ENCODE results near the gene NECAB2.

NECAB2 gene

DNA sequence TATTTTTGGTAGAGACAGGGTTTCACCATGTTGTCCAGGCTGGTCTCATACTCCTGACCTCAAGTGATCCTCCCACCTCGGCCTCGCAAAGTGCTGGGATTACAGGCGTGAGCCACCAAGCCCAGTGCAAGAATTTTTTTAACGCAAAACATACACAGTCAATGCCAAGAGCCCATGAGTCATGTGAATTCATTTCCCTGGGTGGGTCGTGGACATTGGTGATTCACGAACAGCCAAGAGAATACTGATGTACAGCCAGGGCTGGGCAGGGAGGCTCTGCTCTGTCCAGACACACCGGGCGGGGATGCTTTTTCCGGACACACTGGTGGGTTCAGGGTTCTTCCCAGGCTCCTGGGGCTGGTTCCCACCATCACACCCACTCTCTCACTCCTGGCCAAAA lies 56.8 kb downstream of the NECAB2 start:
- DNase-seq (ENCODE audit: low read depth in 2 of 2), result no peak

DNA sequence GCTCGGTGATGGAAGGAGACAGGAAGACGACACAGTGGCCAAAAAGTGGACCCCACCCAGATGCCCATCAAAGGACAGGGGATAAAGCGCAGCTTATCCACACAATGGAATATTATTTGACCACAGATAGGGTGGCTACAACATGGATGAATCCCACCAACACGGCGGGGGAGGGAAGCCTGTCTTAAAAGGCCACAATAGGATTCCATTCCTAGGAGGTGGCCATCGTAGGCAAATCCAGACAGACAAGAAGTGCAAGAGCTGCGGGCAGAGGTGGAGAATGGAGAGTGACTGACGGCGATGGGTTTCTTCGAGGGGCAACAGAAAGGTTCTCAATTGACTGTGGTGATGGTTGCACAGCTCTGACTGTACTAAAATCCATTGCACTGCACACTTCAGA lies 58.6 kb downstream of the NECAB2 start:
- DNase-seq (ENCODE audit: low read depth in 2 of 2), result no peak

DNA sequence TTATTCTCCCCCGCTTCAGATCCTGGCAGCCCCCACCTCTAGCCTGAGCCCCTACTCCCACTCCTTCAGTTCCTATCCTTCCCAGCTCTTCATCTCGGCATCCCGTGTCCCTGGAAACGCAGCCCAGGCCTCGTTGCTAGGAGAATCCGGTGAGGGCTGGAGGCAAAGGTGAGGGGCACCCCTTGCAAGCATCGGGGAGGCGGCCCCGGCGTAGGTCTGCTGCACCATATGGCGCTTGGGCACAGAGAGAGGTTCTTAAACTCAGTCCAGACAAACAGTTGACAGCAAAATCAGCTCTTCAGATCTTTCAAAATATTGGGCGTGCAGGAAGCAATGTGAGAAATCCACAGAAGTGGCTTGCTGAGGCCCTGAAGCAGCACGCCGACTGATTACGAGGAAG lies 59.6 kb downstream of the NECAB2 start:
- DNase-seq (ENCODE audit: low read depth in 2 of 2), result no peak

DNA sequence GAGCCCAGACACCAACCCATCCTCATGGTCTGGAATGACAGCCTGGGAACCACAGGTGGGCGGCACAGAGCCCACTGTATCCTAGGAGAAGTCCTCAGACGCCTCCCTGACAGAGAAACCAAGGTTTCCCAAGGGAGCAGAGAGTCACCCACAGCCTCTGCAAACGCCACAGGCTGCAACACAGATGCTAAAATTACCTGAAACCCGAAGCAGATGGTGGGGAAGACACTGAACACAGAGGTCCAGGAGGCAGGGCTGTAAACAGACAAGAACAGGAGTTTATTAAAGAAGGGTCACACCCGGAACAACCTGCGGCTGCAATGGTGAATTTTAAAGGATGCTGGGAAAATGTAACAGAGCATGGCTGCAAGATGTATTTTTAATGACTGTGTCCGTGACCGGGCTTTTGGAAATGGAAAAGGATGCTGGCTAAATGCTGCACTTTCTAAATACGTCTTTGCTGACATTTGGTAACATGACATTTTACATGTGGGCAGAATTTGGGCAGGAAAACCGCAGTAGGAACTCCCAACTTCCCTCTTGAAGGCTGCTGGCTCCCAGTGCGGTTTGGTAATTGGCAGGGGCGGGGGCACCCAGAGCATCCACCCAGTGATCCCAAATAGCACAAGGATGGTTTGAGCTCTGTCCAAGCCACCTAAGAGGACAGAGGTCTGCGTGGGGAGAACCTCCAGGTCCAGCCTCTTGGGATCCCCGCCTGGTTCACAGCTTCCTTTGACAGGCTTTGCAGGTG lies 61.4 kb downstream of the NECAB2 start:
- DNase-seq (ENCODE audit: low read depth in 2 of 2), result no peak

DNA sequence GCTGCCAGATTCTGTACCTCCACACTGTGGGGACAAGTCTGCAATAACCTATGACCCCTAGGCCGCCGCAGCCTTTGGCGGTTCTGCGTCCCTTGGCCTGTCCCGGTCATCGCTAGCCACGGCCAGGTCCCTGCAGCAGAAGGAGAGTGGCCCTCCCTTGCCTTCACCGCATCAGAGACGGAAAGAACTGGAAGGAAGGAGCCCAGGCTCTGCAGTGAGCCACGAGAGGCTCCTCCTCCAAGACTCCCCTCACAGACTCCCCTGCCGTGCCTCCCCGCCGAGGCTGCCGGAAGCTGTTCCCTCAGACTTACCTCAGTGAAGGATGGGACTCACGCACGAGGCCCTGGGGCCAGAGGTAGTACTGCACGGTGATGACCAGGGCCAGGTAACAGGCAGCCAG lies 63.5 kb downstream of the NECAB2 start:
- DNase-seq (ENCODE audit: low read depth in 2 of 2), result no peak

DNA sequence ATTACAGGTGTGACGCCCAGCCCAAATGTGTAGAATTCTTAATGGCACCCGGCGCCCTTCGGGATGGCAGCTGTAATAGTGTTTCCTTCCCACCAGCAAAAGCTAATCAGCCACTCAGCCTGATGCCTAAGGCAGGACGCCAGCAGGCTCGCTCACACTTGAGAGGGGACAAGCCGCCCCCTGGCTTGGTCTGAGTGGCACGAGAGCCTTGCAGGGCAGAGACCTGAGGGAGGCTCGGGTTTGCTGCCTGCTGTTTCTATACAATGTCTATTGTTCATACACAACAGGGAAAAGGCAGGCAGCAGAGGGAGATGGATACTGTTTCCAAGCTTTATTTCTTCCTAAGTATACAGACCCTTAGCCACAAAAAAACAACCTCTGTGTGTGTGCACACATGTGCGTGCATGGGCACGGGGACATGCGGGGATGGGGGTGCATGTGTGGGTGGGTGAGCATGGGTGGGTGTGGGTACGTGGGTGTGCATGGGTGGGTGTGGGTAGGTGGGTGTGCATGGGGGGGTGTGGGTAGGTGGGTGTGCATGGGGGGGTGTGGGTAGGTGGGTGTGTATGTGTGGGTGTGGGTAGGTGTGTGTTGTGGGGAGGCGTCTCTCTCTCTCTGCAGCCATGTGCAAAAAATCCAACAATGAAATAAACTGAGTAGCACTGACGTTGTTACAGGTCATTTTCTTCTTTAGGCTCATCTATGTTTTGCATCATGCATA lies 64.6 kb downstream of the NECAB2 start:
- no peak for DNase-seq (ENCODE audit: low read depth in 2 of 2)

DNA sequence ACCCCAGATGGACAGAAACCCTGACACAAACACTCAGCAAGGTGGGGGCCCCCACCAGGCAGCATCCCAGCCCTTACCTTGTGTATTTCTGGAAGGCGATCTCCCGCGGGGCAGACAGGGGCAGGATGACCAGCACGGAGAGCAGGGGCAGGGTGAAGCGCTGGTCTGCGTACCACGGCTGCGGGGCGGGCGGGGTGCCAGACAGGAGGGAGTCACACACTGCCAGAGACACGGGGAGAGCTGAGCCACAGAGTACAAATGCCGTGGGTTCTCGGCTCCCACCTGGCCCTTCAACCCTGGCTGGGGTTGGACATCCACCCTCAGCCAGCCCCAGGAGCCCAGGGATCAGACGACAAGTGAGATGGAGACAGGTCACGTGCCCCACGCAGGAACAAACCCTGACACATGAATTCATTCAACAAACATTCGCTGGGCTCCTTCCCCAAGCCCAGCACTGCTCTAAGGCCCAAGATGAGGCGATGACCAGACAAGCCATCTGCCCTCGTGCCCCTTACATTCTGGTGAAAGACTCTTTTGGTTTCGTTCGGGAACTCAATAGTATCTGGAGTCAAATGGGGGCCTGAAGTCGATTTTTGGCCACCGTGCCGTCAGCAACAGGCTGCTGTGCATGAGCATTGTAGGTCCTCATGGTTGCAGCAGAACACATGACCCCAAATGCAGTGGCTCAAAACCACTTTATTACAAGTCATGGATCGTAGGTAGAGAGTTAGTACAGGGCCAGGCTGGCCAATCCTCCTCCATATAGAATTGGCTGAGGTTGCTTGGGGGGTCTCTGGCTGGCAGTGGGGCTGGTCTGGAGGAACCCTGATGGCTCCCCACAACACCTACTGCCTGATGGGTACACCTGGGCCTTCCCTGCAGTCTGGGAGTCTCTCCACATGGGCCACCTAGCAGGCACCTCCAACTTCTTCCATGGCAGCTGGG lies 65.5 kb downstream of the NECAB2 start:
- no peak for DNase-seq (ENCODE audit: low read depth in 2 of 2)

DNA sequence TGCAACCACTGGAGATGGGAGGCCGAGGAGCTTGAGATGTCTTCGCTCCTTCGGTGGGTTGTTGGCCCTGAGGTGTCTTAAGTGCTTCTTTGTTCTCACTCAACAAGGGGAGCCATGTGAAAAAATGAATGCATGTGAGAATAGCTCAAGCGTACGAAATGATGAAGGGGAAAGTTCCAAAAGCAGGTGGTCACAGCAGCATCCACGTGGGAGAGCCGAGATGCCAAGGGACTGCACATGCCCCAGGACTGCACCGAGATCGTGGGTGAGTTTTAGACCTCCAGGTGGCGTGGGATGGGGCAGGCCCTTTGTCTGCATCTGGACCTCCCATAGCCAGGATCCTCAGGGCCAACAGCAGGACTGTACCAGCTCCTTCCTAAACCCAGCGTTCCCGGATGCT lies 66.5 kb downstream of the NECAB2 start:
- DNase-seq (ENCODE audit: low read depth in 2 of 2), result no peak

DNA sequence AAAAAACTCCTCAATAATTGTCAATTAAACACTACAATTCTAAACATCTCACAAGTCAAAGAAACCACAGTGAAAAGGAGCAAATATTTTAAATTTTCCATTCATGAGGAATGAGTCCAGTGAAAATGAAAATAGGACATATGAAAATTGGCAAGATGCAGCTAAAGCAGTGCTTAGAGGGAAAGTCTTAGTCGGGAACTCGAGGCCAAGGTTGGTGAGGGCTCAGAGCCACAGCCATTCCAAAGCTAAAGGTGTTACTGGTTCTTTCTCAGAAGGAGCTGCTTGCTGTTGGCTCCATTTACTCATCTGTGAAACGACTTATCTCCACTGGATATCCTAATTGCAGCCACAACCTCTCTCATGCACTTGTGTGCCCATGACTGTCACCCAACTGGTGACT lies 68.1 kb downstream of the NECAB2 start:
- no peak for DNase-seq (ENCODE audit: low read depth in 2 of 2)

DNA sequence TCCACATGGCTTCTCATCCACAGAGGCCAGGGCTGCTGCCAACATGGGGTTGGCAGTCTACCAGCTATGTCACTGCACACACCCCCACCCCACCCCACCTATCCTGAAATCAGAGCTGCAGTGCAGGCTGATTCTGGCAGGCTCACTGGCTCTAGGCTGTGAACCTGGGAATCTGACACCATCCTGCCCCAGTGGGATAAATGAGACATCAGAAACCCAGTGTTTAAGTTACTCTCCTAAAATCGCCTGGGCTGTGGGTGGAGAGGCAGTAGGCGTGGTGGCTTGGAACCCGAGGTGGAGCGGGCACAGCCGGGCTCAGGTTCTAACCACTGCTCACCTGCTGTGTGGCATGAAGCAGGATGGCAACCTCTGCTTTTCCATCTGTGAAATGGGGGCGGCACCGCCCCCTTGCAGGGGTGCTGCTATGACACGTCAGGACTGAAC lies 69.0 kb downstream of the NECAB2 start:
- DNase-seq (ENCODE audit: low read depth in 2 of 2), result no peak

DNA sequence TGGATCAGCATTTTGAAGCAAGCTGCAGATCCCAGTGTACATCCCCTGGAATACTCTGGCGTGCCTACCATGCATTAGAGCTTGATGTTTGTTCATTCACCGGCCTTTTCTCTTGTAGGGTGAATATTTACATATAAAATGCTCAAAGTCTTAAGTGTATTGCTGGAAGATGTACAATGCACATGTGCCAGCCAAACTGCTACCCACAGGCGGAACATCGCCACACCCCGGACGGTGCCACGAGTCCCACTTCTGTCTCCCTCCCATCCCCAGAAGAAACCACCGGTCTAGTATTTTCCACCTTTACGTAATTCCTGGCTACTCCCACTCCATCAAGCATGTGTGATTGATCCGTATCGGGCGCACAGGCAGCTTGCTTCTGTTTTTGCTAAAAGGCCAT lies 70.4 kb downstream of the NECAB2 start:
- no peak for DNase-seq (ENCODE audit: low read depth in 2 of 2)

DNA sequence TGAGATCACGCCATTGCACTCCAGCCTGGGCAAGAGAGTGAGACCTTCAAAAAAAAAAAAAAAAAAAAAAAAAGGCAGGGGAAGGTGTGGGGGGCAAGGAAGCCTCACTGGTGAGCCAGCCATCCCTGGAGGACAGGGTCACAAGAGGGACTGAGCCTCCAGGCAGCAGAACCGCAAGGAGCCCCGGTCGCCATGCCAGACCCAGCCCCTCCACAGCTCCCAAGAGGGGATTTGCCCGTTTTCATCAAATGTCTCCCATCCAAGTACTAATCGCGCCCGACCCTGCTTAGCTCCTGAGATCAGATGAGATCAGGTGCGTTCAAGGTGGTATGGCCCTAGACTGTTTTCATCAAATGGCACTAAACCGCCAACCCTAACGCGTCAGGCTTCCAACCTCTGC lies 71.7 kb downstream of the NECAB2 start:
- no peak for DNase-seq (ENCODE audit: low read depth in 2 of 2)

DNA sequence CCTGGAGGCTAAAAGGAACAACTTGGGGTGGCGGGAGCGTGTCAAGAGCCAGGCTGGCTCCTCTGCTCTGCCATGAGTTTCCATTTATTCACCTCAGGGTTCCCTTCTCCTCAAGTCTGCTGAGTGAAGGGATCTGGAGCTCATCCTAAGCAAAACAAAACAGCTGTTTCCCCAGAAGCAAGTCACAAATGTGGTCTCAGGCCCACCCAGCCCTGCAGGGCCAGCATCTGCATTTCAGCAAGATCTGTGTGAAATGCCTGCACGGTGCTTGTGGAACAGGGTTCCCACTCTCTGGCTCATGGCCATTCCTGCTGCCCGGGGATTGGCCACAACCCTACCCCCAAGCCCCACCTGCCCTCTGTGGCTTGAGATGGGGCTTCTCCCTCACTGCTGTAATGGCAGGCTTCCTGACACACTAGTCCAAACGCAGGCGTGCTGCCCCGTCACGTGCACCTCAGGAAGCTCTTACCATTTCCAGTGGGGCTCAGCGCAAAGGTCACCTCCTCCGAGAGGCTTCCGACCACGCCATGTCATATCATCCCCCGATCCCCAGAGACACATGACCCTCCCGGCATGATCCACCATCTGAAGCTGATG lies 72.3 kb downstream of the NECAB2 start:
- no peak for DNase-seq (ENCODE audit: low read depth in 2 of 2)

DNA sequence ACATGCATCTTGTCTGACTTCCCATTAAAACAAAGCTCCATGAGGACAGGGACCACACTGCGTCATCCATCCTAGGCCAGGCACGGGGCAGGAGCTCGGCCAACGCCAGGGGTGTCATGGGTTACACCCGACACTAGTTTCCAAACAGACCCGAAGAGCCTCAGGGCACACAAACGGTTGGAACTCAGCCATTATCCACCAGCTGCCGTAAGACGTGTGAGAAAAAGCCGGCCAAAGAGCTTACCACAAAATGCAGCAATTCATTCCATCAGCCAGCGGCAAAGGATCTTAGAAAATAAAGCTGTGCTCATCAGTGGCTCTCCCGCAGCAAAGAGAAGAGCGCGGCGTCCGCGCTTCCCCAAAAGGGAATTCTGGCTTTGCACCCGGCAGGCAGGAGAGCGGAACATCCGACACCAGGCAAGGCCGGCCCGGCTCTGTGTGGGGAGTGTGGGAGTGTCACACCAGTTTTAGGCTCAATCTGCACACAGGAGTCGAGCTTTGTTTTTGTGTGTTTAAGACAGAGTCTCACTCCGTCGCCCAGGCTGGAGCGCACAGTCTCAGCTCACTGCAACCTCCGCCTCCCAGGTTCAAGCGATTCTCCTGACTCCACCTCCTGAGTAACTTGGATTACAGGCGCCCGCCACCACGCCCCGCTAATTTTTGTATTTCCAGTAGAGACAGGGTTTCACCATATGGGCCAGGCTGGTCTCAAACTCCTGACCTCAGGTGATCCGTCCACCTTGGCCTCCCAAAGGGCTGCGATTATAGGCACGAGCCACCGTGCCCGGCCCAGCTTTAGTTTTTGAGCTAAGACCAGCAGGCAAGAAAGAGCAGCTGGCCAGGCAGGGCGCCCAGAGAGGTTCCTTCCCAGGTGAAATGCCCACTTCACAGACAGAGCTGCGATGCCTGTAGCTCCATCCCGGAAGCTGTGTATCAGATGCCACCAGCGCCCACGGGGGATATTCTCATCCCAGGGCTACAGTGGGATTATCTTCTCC lies 73.1 kb downstream of the NECAB2 start:
- no peak for DNase-seq (ENCODE audit: low read depth in 2 of 2)

DNA sequence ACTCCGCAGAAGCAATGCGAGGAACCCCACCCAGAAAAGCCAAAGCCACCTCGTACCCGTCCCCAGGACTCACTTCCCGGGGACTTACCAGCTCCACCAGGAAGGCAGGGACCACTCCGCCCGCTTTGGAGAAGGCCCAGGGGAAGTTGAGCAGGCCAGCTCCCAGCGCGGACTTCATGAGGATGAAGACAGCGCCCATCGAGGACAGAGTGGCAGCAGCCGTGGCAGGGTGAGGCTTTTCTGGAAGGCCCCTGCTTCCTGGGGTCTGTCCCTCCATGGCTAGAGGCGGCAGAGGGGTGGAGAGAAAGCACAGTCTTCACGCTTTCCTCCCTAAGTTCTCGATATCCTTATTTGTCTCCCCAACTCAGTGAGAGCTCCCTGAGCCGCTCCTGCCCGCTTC lies 73.8 kb downstream of the NECAB2 start:
- DNase-seq (ENCODE audit: low read depth in 2 of 2), result no peak

DNA sequence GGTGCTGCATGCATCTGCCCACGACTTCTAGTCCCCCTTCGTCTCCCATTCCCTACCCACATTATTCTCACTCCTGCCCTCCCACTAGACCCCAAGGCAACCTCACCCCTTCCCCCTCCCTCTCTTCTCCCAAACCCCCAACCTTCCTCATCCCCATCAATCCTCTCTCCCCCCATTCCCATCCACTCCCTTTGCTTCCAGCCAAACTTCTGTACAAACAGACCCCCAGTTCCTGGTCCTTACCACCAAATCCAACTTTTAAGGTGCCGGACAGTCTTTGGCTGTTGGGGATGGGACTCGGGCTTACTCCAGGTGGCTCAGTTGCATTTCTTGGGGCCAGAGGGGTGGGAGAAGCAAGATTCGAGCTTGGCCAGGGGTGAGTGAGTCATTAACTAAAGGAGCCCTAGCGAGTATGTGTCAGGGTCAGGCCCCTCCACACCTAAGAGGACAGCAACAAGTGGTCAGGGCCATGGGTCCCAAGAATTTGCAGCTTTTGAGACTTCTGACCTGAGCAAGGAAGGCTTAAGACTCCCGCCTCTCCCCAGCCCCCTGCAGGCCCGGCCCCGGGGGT lies 74.3 kb downstream of the NECAB2 start, which contains the start of gene SLC38A8:
Gene SLC38A8 (minus strand): TSS at position 488 of the 571 bp plus-strand sequence. CDS start 638 bp downstream, outside the sequence.
- DNase-seq (ENCODE audit: low read depth in 2 of 2), result no peak

DNA sequence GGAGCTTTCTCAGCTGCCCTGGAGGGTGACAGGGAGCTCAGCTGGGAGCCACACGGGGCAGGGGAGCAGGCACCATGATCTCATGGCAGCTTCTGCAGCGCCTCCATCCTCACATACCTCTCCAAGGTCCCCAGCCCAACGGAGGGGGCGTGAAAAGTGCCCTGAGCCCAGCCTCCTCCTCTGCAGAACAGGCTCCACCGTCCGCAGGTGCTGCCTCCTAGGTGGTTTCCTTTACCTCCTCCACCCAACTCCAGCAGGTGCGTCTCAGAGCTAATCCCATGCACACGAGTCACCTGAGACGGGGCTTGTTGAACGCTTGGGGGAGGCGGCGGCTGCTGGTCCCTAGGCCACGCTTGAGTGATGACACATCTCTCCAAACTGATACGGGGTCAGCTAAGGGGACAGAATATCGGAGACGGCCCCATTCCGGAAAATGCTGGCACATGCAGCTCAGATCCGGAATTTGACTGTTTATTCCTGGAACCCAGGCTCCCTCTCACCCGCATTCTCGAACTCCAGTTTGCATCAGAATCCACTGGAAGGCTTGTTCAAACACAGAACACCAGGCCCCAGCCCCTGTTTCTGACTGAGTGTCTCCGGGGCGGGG lies 74.9 kb downstream of the NECAB2 start:
- no peak for DNase-seq (ENCODE audit: low read depth in 2 of 2)

DNA sequence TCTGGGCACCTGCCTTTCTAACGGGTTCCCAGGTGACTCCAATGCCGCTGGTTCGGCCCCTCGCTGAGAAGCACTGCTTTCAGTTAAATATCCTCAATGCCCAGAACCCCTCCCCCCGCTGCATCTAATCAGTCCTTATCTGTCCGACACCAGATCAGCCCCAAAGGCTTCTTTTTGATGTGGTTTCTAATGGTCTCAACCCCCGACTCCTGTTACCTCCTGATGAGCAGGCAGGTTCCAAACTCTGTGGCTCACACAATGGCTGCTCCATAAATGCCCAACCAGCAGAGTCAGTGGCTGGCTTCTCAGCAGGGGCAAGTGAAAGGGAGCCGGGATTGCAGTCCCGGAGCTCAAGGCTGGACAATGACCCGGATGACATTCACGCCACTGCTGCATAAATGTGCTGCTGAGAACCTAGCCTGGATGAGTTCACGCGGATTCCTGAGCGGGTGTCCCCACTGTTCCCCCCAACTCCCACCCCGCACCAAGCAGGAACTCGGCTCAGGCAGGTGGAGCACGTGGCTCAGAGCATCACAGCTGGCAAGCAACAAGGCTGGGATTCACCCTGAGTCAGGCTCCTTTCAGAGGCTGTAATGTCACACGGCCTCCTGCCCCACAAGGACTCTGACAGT lies 75.6 kb downstream of the NECAB2 start:
- no peak for DNase-seq (ENCODE audit: low read depth in 2 of 2)

DNA sequence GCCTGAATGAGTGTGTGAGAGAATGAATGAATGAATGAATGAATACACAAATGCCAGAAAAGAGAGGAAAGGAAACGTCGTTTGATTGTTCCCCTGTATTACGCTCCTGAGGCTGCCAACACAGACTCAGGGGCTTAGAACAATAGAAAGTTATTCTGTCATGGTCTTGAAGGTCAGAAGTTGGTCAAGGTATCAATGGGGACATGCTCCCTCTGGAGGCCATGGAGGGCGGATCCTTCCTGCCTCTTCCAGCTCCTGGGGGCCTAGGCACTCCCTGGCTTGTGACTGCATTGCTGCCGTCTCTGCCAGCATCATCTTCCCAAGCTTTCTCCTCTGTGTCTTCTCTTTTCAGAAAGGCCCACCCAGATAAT lies 76.1 kb downstream of the NECAB2 start:
- no peak for DNase-seq (ENCODE audit: low read depth in 2 of 2)
